ENCODE data around the gene SCYL1. TPM values are rescaled to one million over a fixed set of nuclear protein-coding genes. Genes with fewer than 3 reads are reported as not detected.

The SCYL1 gene
- total RNA-seq, 2 experiments from 2014 or later: 56.8 to 62.9 TPM

DNA sequence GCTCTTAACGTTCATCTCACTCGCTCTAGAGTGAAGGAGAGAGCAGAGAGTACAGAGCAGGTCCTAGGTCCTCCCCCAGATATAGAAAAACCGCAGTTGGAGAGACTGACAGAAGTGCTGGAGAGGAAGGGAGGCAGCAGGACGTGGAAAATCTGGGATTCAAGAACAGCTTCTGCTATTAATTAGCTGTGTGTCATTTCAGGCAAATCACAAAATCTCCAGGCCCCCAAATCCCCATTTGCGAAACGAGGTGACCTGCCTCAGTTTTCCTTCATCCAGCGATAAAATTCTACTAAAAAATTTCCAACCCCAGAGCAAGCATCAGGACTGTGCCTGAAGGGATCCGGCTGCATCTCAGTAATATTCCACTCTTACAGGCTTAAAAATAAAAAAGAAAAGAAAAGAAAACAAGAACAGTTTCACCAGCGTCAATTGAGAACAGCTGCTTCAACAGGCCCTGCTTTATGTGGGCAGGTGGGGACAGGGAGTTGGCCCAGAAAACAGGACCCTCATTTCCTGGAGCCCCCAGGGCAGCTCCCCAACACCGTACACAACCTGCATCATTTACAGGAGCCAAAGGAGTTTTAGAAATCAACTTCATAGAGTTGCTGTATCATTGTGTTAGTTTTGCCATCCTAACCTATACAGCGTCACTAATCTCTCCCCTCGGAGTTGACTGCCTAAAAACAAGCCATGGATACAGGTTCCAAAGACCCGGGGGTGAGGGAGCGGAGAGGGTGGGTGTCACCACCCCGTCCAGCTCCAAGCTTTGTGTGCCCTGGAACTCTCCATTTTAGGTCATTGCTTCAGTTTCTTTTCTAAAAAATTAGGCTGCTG lies 28.4 kb upstream of the SCYL1 start:
- H3K36me3 ChIP-seq (ENCODE audit: insufficient read depth, low read length): peaks cover 26% of the 10 kb centered on the region
- peak overlapping the region; percentile 58 for H3K4me3 ChIP-seq (ENCODE audit: low read depth, low read length, poor library complexity, severe bottlenecking)
- H3K27ac ChIP-seq (ENCODE audit: low read depth, low read length, poor library complexity, severe bottlenecking): peak overlapping the region; percentile 98
- no peak overlapping the region for H2AFZ ChIP-seq (ENCODE audit: low read length)
- peak overlapping the region; percentile 78 for H3K4me2 ChIP-seq (ENCODE audit: low read length)
- CTCF ChIA-PET (ENCODE audit: unreplicated experiment): interaction anchor here (1.0 to 1.5 kb wide), 3 partner anchors 8 to 20 kb away, joined by 3 read pairs; no protein-coding TSS in a partner anchor
- TSS peak; percentile 98 for BruUV-seq (replicated peaks)
- no peaks in the 10 kb centered on the region for H3K9me2 ChIP-seq (ENCODE audit: insufficient read depth, low read length)
- POLR2A ChIA-PET: interaction anchor here (0.5 to 7.8 kb wide), 12 partner anchors 8 to 136 kb away, joined by 3 to 237 read pairs (median 18); partner anchors contain the start of genes NEAT1 and SCYL1
- no peak for DNase-seq (ENCODE audit: low spot score)
- TF ChIP-seq EZH2phosphoT487 (IDR thresholded peaks at IDR 0.05; ENCODE audit: borderline replicate concordance, low read depth, low read length) (no peak), CTCF (conservative IDR thresholded peaks at IDR 0.05; ENCODE audit: low read length) (no peak)
- intact Hi-C loops (cut with micrococcal nuclease; ENCODE audit: unreplicated experiment): loop anchor here (1.0 to 2.0 kb wide), 3 partner anchors 19 to 74 kb away; partner anchors contain the start of gene NEAT1
- H4K20me1 ChIP-seq (ENCODE audit: insufficient read depth, low read length): peaks cover 23% of the 10 kb centered on the region
- H3K9me3 ChIP-seq (ENCODE audit: low read length): no peaks in the 10 kb centered on the region
- H3K79me2 ChIP-seq (ENCODE audit: insufficient read depth, low read depth, low read length): peaks cover 62% of the 10 kb centered on the region
- H3K4me1 ChIP-seq (ENCODE audit: insufficient read depth, low read length, poor library complexity, severe bottlenecking): peaks cover 60% of the 10 kb centered on the region

DNA sequence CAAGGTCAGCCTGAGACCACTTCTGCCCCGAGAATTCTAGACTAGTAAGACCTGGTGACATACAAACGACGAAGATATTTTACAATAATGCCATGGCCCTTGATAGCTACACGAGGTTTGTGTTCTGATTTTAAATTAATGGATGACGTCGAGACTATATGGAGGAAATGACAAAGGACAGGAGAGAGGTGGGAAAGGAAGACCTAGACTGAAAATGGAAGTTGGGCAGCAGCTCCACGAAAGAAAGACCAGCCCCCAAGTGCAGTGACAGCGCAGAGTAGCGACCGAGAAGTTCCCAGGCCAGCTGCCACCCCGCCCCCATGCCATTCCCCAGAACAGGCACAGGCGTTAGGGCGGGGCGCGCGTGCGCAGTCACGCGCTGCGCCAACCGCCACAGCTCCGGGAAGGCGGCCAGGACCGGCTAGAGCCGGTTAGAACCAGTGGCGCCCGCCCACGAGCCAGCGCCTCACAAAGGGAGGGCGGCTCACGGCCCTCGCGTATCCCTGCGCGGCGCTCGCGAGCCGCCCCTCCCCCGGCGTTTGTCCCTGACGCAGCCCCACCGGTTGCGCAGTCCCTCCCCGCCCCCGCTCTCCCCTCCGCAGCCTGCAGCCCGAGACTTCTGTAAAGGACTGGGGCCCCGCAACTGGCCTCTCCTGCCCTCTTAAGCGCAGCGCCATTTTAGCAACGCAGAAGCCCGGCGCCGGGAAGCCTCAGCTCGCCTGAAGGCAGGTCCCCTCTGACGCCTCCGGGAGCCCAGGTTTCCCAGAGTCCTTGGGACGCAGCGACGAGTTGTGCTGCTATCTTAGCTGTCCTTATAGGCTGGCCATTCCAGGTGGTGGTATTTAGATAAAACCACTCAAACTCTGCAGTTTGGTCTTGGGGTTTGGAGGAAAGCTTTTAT lies 27.5 kb upstream of the SCYL1 start:
- Histone ChIP-seq H3K4me2 (ENCODE audit: low read length) (peak overlapping the region; percentile 98), H3K79me2 (ENCODE audit: insufficient read depth, low read depth, low read length) (peaks cover 71% of the 10 kb centered on the region), H3K9me2 (ENCODE audit: insufficient read depth, low read length) (no peaks in the 10 kb centered on the region), H3K27ac (ENCODE audit: low read depth, low read length, poor library complexity, severe bottlenecking) (peak overlapping the region; percentile 98), H2AFZ (ENCODE audit: low read length) (no peak overlapping the region), H4K20me1 (ENCODE audit: insufficient read depth, low read length) (peaks cover 31% of the 10 kb centered on the region), H3K36me3 (ENCODE audit: insufficient read depth, low read length) (peaks cover 35% of the 10 kb centered on the region), H3K9me3 (ENCODE audit: low read length) (no peaks in the 10 kb centered on the region), H3K4me1 (ENCODE audit: insufficient read depth, low read length, poor library complexity, severe bottlenecking) (peaks cover 52% of the 10 kb centered on the region), H3K4me3 (ENCODE audit: low read depth, low read length, poor library complexity, severe bottlenecking) (peak overlapping the region; percentile 79)
- CTCF ChIA-PET (ENCODE audit: unreplicated experiment): interaction anchor here (1.0 to 2.1 kb wide), 4 partner anchors 9 to 78 kb away, joined by 3 to 5 read pairs (median 3); no protein-coding TSS in a partner anchor
- DNase-seq (ENCODE audit: low spot score): peak; percentile 99
- no TSS peak for BruUV-seq (replicated peaks)
- POLR2A ChIA-PET: interaction anchor here (0.5 to 7.8 kb wide), 19 partner anchors 9 to 1432 kb away, joined by 3 to 237 read pairs (median 4); partner anchors contain the start of genes NEAT1 and TM7SF2
- intact Hi-C loops (cut with micrococcal nuclease; ENCODE audit: unreplicated experiment): loop anchor here (1.0 to 2.0 kb wide), 3 partner anchors 20 to 75 kb away; partner anchors contain the start of gene NEAT1
- TF ChIP-seq EZH2phosphoT487 (IDR thresholded peaks at IDR 0.05; ENCODE audit: borderline replicate concordance, low read depth, low read length) (no peak), CTCF (conservative IDR thresholded peaks at IDR 0.05; ENCODE audit: low read length) (no peak)
